DMS79 treated with DMSO at 0.1 percent for 48 hours (cell line): ENCODE measurements around the gene PRXL2A.
"Not testable (repeated sequence)": the region's sequence is repeated elsewhere in the genome, so short reads cannot be mapped to it uniquely, and the experiment has no call there.

Experiments used
- DNase-seq: peaks from one replicate; lab custom pipeline; 2025; lab: John Stamatoyannopoulos, UW

The PRXL2A gene

GRCh38 chr10:80475641-80476040, 67.3 kb downstream of the PRXL2A start:
- DNase-seq = not testable (repeated sequence)

GRCh38 chr10:80476685-80477084, 68.3 kb downstream of the PRXL2A start:
- no peak for DNase-seq

- no peak for DNase-seq
Observed at GRCh38 chr10:80477813-80478212, 69.5 kb downstream of the PRXL2A start.

GRCh38 chr10:80480373-80480772, 72.0 kb downstream of the PRXL2A start:
- DNase-seq = not testable (repeated sequence)

- DNase-seq = no peak
Observed at GRCh38 chr10:80480852-80481251, 72.5 kb downstream of the PRXL2A start.

- DNase-seq = no peak
Observed at GRCh38 chr10:80484243-80484642, 75.9 kb downstream of the PRXL2A start.

- no peak for DNase-seq
Observed at GRCh38 chr10:80484676-80485075, 76.3 kb downstream of the PRXL2A start.

- DNase-seq = no peak
Observed at GRCh38 chr10:80485076-80485945, 77.0 kb downstream of the PRXL2A start.

- DNase-seq = no peak
Observed at GRCh38 chr10:80485946-80486764, 77.8 kb downstream of the PRXL2A start.
